ENCODE data around the gene DDB1.

DNA sequence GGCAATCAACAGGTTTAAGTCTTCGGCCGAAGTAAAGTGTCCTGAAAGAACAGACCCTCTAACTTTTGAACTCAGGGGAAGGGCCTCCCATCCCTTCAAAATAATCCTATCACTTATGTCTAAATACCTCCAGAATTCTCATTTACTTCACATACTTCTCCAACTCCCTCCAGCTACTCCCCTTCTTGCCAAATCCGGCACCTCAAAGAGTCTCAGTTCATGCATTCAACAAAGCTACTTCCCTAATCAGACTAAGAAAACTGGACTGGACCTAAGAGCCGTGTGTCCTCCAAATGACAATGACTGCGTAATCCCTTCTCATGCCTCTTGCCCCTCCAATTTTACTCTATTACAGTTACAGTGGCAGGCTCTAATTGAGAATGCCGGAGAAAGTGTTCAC lies 1.3 kb downstream of the DDB1 start:
- TF ChIP-seq, protein P1, sequence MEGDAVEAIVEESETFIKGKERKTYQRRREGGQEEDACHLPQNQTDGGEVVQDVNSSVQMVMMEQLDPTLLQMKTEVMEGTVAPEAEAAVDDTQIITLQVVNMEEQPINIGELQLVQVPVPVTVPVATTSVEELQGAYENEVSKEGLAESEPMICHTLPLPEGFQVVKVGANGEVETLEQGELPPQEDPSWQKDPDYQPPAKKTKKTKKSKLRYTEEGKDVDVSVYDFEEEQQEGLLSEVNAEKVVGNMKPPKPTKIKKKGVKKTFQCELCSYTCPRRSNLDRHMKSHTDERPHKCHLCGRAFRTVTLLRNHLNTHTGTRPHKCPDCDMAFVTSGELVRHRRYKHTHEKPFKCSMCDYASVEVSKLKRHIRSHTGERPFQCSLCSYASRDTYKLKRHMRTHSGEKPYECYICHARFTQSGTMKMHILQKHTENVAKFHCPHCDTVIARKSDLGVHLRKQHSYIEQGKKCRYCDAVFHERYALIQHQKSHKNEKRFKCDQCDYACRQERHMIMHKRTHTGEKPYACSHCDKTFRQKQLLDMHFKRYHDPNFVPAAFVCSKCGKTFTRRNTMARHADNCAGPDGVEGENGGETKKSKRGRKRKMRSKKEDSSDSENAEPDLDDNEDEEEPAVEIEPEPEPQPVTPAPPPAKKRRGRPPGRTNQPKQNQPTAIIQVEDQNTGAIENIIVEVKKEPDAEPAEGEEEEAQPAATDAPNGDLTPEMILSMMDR (IDR thresholded peaks at IDR 0.05), result no peak
- no peak for TF ChIP-seq POLR2A (IDR thresholded peaks at IDR 0.05)
- no peak for TF ChIP-seq POLR2AphosphoS5 (IDR thresholded peaks at IDR 0.05)
